SU-DHL-6 (cell line): Measurements from ENCODE around the gene CHPF2.

Source experiments
- H2AFZ ChIP-seq: fragments of 200-600 bp; sonication (generic); 2 replicates; pipeline ENCODE4 v1.6.1; 2014; ENCODE audit warnings: low read depth, mild to moderate bottlenecking, moderate library complexity, mixed read lengths, antibody characterized with exemption, low read length; ENCODE audit not compliant: severe bottlenecking
- H3F3A ChIP-seq: fragments of 200-600 bp; shearing (Covaris generic); 2 replicates; pipeline ENCODE4 v1.6.0; 2016; ENCODE audit warnings: antibody characterized with exemption, mild to moderate bottlenecking; ENCODE audit not compliant: insufficient read depth
- H3K27ac ChIP-seq: fragments of 200-600 bp; sonication (generic); 2 replicates; pipeline ENCODE4 v1.5.1; 2016; ENCODE audit warnings: low read depth, mild to moderate bottlenecking, low read length, moderate library complexity, mixed read lengths
- H3K27me3 ChIP-seq: fragments of 200-600 bp; sonication (generic), shearing (Covaris generic); 2 replicates; pipeline ENCODE4 v1.6.0; 2014; ENCODE audit warnings: mild to moderate bottlenecking, low read length
- H3K36me3 ChIP-seq: fragments of 200-600 bp; sonication (generic); 2 replicates; pipeline ENCODE4 v1.6.1; 2014; ENCODE audit warnings: mild to moderate bottlenecking, low read length, mixed read lengths
- H3K4me2 ChIP-seq: fragments of 300-600, 200-600 bp; shearing (Covaris generic), sonication (generic); 2 replicates; pipeline ENCODE4 v1.6.0; 2014; ENCODE audit warnings: low read length, low read depth, mild to moderate bottlenecking; ENCODE audit not compliant: poor library complexity, severe bottlenecking
- H3K4me3 ChIP-seq: fragments of 200-600 bp; sonication (generic); 2 replicates; pipeline ENCODE4 v1.5.1; 2014; ENCODE audit warnings: antibody characterized with exemption, low read length, mild to moderate bottlenecking, mixed read lengths; ENCODE audit not compliant: insufficient read depth, poor library complexity, severe bottlenecking
- H3K79me2 ChIP-seq: fragments of 200-600 bp; sonication (generic); 2 replicates; pipeline ENCODE4 v1.6.1; 2014; ENCODE audit warnings: mild to moderate bottlenecking, low read length, moderate library complexity; ENCODE audit not compliant: insufficient read depth
- H3K9ac ChIP-seq: fragments of 200-600 bp; sonication (generic); 2 replicates; pipeline ENCODE4 v1.7.0; 2014; ENCODE audit warnings: mild to moderate bottlenecking, low read length
- H3K9me2 ChIP-seq: fragments of 200-600 bp; sonication (generic); replicated peaks from 2 replicates; pipeline ENCODE4 v1.6.1; 2014; ENCODE audit warnings: low read length; ENCODE audit not compliant: insufficient read depth
- H3K9me3 ChIP-seq: fragments of 200-600 bp; sonication (generic); 2 replicates; pipeline ENCODE4 v1.6.1; 2014; ENCODE audit warnings: low read length, mixed read lengths; ENCODE audit not compliant: insufficient read depth
- H4K20me1 ChIP-seq: fragments of 200-600 bp; sonication (generic); 2 replicates; pipeline ENCODE4 v1.6.1; 2014; ENCODE audit warnings: low read depth, mild to moderate bottlenecking, antibody characterized with exemption, low read length, moderate library complexity, mixed read lengths
- EZH2phosphoT487 ChIP-seq: fragments of 200-600 bp; sonication (generic), shearing (Covaris generic); conservative IDR thresholded peaks from 2 replicates; pipeline ENCODE4 v1.6.1; 2018; ENCODE audit warnings: mild to moderate bottlenecking, antibody characterized with exemption, low read length, moderate library complexity, mixed read lengths
- TF ChIP-seq, protein P1 (sequence below): fragments of 200-600 bp; sonication (generic); IDR thresholded peaks from one replicate; pipeline ENCODE4 v1.5.1; 2017; ENCODE audit warnings: antibody characterized with exemption, mild to moderate bottlenecking, low read length, moderate library complexity; ENCODE audit not compliant: insufficient read depth, poor library complexity, severe bottlenecking

Gene CHPF2

DNA sequence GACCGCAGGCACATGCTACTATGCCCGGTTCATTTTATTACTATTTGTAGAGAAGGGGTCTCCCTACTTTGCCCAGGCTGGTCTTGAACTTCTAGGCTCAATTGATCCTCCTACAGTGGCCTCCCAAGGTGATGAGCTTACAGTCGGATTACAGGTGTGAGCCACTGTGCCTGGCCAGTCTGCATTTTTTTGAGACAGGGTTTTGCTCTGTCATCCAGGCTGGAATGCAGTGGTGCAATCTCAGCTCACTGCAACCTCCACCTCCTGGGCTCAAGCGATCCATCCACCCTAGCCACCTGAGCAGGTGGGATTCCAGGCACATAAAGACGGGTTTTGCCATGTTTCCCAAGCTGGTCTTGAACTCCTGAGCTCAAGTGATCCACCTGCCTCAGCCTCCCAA, 19.7 kb upstream of the CHPF2 start:
- H3K9ac ChIP-seq = no peak overlapping the region
- no peaks in the 10 kb centered on the region for H3K9me2 ChIP-seq
- H3K79me2 ChIP-seq = no peaks in the 10 kb centered on the region
- H3K4me3 ChIP-seq = no peak overlapping the region
- H4K20me1 ChIP-seq = no peaks in the 10 kb centered on the region
- H3K27me3 ChIP-seq = no peaks in the 10 kb centered on the region
- TF ChIP-seq, protein P1, sequence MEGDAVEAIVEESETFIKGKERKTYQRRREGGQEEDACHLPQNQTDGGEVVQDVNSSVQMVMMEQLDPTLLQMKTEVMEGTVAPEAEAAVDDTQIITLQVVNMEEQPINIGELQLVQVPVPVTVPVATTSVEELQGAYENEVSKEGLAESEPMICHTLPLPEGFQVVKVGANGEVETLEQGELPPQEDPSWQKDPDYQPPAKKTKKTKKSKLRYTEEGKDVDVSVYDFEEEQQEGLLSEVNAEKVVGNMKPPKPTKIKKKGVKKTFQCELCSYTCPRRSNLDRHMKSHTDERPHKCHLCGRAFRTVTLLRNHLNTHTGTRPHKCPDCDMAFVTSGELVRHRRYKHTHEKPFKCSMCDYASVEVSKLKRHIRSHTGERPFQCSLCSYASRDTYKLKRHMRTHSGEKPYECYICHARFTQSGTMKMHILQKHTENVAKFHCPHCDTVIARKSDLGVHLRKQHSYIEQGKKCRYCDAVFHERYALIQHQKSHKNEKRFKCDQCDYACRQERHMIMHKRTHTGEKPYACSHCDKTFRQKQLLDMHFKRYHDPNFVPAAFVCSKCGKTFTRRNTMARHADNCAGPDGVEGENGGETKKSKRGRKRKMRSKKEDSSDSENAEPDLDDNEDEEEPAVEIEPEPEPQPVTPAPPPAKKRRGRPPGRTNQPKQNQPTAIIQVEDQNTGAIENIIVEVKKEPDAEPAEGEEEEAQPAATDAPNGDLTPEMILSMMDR = no peak
- no peak for TF ChIP-seq EZH2phosphoT487
- H3F3A ChIP-seq = no peaks in the 10 kb centered on the region
- no peak overlapping the region for H2AFZ ChIP-seq
- no peak overlapping the region for H3K27ac ChIP-seq
- no peak overlapping the region for H3K4me2 ChIP-seq
- H3K36me3 ChIP-seq = peaks cover 4% of the 10 kb centered on the region; the same call in 1 of the 2 replicates
- no peaks in the 10 kb centered on the region for H3K9me3 ChIP-seq

DNA sequence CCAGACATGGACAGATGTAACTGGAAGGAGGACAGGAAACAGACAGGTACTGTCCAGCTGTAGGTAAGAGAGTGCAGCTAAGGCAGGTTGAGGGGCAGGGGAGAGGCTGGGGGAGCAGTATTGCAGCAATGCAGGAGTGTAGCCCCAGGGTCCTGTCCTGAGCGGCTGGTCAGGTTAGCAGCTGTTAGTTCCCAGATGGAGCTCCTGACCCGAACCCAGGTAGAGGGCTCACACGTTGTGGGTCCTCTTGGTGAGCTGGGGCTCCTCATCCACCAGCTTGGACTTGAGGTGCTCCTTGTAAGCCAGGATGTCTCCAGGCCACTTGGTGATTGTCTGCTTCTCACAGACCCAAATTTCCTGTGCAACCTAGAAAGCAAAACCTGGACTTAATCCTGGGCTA, 18.5 kb upstream of the CHPF2 start:
- H3K79me2 ChIP-seq = no peaks in the 10 kb centered on the region
- no peak overlapping the region for H3K27ac ChIP-seq
- TF ChIP-seq EZH2phosphoT487 = no peak
- TF ChIP-seq, protein P1 = no peak
- H2AFZ ChIP-seq = no peak overlapping the region
- H3K9me2 ChIP-seq = no peaks in the 10 kb centered on the region
- H3K9ac ChIP-seq = no peak overlapping the region
- no peaks in the 10 kb centered on the region for H3K27me3 ChIP-seq
- H3F3A ChIP-seq = no peaks in the 10 kb centered on the region
- no peak overlapping the region for H3K4me3 ChIP-seq
- H3K36me3 ChIP-seq = peaks cover 4% of the 10 kb centered on the region; the same call in 1 of the 2 replicates
- H3K4me2 ChIP-seq = no peak overlapping the region
- no peaks in the 10 kb centered on the region for H4K20me1 ChIP-seq
- H3K9me3 ChIP-seq = no peaks in the 10 kb centered on the region

DNA sequence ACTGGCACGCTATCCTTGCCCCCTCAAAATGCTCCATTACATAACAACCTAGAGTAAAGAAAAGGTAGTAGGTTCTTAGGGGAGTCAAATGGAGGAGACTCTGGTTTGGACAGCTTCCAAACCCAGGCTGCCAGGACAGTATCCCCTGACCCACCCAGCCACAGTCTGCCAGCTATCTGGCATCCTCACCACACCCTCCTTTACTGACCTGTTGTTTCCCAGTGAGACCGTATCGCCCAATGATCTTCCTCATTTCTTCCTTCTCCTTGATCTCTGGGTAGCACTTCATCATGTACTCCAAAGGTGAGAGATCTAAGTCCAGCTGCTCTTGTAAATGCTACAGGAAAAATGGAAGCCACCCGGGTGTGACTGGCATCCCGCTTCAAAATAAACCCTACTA, 16.9 kb upstream of the CHPF2 start:
- no peaks in the 10 kb centered on the region for H4K20me1 ChIP-seq
- no peaks in the 10 kb centered on the region for H3K27me3 ChIP-seq
- no peak overlapping the region for H3K4me2 ChIP-seq
- no peak overlapping the region for H2AFZ ChIP-seq
- H3K9me2 ChIP-seq = no peaks in the 10 kb centered on the region
- no peak overlapping the region for H3K4me3 ChIP-seq
- no peaks in the 10 kb centered on the region for H3K9me3 ChIP-seq
- H3K79me2 ChIP-seq = no peaks in the 10 kb centered on the region
- H3K9ac ChIP-seq = no peak overlapping the region
- H3K27ac ChIP-seq = no peak overlapping the region
- H3F3A ChIP-seq = no peaks in the 10 kb centered on the region
- peaks cover 4% of the 10 kb centered on the region; the same call in 1 of the 2 replicates for H3K36me3 ChIP-seq
- no peak for TF ChIP-seq EZH2phosphoT487
- TF ChIP-seq, protein P1 = no peak

DNA sequence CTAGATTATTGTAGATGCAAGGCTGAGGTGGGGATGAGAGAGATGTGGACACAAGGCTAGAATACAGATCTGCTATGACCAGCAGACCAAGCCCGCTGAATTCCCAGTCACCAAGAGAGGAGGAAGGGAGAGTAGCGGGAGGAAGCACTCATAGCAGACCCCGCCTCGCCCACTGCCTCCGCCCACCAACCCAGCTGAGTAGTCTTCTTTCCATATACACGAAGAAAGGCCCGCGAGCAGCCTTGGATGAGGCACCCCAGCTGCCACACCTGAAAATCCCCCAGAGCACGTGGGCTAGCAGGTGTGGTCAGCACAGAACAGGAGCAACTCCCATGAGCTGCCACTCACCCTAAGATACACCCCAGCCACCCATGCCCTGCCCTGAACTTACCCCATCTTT, 14.1 kb upstream of the CHPF2 start:
- H3K9me3 ChIP-seq = no peaks in the 10 kb centered on the region
- H4K20me1 ChIP-seq = no peaks in the 10 kb centered on the region
- peaks cover 12% of the 10 kb centered on the region; the same call in 1 of the 2 replicates for H3K36me3 ChIP-seq
- no peaks in the 10 kb centered on the region for H3K27me3 ChIP-seq
- H3K4me3 ChIP-seq = no peak overlapping the region
- H3K9ac ChIP-seq = no peak overlapping the region
- H3K9me2 ChIP-seq = no peaks in the 10 kb centered on the region
- no peak for TF ChIP-seq EZH2phosphoT487
- TF ChIP-seq, protein P1 = no peak
- no peak overlapping the region for H3K27ac ChIP-seq
- no peaks in the 10 kb centered on the region for H3F3A ChIP-seq
- H3K4me2 ChIP-seq = no peak overlapping the region
- H3K79me2 ChIP-seq = no peaks in the 10 kb centered on the region
- H2AFZ ChIP-seq = no peak overlapping the region
